ENCODE results near the gene TNRC6A.
A peak's percentile ranks its signal among the peaks of the same experiment; 100 is the strongest.
"Not testable (repeated sequence)": the region's sequence is repeated elsewhere in the genome, so short reads cannot be mapped to it uniquely, and the experiment has no call there.

Gene TNRC6A

DNA sequence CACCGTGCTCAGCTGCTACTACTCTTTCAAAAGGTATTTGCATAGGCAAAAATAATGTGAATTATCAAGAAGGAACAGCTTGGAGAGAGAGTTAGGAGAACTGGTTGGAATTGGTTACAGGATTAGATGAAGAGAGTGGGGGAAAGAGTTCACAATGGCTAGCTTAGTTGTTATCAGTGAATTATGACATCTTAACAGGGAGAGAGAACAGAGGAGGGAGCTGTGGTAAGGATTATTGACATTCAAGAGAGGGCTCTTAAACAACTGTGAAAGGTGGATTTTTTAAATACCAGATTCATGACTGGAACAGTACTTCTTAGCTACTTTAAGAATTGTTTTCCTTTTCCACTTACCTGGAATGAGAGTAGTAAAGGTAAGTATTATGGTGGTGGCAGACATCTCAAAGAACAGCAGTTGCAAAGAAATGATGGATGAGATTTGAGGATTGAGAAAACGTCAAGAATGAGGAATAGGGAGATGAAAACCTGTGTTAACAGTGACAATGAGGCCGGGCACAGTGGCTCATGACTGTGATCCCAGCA is 72.4 kb downstream of the TNRC6A start:
- Mint-ChIP-seq H3K4me3 (no peak overlapping the region), H3K27me3 (no peaks in the 10 kb centered on the region), H3K36me3 (peaks cover 16% of the 10 kb centered on the region), H3K4me1 (ENCODE audit: low read depth) (no peaks in the 10 kb centered on the region), H3K27ac (no peak overlapping the region), H3K9me3 (ENCODE audit: low read depth) (no peaks in the 10 kb centered on the region)

DNA sequence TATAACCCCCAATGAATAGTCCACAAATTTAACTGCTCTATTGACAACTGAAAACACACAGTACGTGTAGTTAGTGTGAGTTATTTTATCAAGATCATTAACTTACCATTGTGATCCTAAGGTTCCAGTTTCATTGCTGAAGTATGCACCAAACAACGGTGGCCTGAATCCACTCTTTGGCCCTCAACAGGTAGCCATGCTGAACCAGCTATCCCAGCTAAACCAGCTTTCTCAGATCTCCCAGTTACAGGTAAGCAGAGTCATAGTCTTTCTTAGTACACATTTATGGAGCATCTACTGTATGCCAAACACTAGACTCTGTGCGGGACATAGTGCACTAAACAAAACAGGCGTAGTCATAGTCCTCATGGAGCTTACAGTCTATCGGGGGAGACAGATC is 76.0 kb downstream of the TNRC6A start:
- peaks cover 12% of the 10 kb centered on the region for H3K36me3 Mint-ChIP-seq
- H3K4me1 Mint-ChIP-seq (ENCODE audit: low read depth): no peaks in the 10 kb centered on the region
- H3K27ac Mint-ChIP-seq: no peak overlapping the region

DNA sequence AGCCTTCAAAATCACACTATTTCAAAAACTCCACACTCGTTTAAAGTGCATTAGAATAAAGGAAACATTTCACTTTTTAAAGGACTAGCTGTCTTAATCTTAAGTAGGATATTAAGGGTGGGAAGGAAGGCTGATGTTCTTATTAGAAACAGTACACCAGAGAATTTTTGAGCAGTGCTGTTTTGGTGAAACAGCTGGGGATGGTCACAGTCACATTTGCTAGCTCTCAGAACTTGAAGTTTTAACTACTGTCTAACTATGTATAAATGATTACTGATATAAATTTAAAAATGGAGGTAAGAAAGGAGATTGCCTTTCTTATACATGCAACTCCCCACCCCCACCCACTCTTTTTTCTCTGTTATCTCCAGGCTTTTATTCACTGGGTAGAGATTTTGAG is 77.8 kb downstream of the TNRC6A start:
- no peaks in the 10 kb centered on the region for H3K4me1 Mint-ChIP-seq (ENCODE audit: low read depth)
- H3K4me3 Mint-ChIP-seq: no peak overlapping the region
- no peak overlapping the region for H3K27ac Mint-ChIP-seq
- H3K9me3 Mint-ChIP-seq (ENCODE audit: low read depth): no peaks in the 10 kb centered on the region
- no peaks in the 10 kb centered on the region for H3K27me3 Mint-ChIP-seq
- peaks cover 8% of the 10 kb centered on the region for H3K36me3 Mint-ChIP-seq

More for the DNA sequence above, 76.0 kb downstream of the TNRC6A start:
- Mint-ChIP-seq H3K27me3 (no peaks in the 10 kb centered on the region), H3K9me3 (ENCODE audit: low read depth) (no peaks in the 10 kb centered on the region), H3K4me3 (no peak overlapping the region)

DNA sequence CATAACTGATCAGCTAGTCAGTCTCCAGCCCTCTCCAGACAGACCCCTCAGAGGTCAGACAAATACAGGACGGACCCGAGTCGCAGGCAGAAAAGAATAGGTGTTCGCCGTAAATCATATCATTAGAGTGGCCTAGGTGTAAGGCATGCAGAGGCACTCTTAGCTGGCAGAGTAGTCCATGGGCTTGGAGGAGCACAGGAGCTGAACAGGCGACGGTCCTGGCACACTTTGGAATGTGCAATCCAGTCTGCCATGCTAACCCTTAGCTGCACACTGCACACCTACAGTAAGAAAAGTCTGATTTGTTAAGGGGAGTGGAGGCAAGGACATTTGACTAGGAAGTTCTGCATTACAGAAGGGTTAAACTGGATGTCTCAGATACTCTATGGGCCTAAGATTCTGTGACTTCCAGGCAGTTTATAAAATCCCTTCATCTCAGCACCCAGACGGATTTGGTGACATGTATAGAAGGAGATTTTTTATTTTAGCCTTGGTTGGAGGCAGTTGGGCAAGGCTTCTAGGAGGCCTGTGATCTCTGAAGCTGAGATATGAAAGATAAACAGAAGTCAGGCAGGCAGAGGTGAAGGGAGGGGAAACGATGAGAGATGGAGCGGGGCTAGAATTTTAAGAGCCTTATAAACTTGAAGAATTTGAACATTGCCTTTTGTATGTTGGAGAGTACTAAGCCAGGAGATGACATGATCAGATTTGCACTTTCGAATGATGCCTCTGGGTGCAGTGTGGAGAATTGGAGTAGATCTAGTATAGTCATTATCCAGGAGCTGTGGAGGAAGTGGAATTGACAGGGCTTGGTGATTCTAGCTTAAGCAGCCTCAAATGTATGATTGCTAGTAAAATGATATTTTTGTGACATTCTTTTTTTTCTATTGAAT is 81.7 kb downstream of the TNRC6A start:
- no peaks in the 10 kb centered on the region for H3K27me3 Mint-ChIP-seq
- H3K27ac Mint-ChIP-seq: no peak overlapping the region
- H3K9me3 Mint-ChIP-seq (ENCODE audit: low read depth): no peaks in the 10 kb centered on the region
- peaks cover 7% of the 10 kb centered on the region for H3K36me3 Mint-ChIP-seq
- H3K4me3 Mint-ChIP-seq: no peak overlapping the region
- H3K4me1 Mint-ChIP-seq (ENCODE audit: low read depth): no peaks in the 10 kb centered on the region

DNA sequence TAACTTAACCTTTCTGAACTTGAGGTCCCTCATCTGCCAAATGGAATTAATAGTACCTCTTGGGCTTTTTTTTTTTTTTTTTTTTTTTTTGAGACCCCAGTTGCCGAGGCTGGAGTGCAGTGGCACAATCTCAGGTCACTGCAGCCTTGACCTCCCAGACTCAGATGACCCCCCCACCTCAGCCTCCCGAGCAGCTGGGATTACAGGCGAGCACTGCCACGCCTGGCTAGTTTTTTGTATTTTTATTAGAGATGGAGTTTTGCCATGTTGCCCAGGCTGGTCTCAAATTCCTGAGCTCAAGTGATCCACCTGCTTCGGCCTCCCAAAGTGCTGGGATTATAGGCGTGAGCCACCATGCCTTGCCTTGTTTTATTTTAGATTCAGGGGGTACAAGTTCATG is 83.4 kb downstream of the TNRC6A start:
- not testable (repeated sequence) for H3K27ac Mint-ChIP-seq; H3K4me1 Mint-ChIP-seq (ENCODE audit: low read depth); H3K27me3 Mint-ChIP-seq; H3K4me3 Mint-ChIP-seq; H3K36me3 Mint-ChIP-seq; H3K9me3 Mint-ChIP-seq (ENCODE audit: low read depth)

DNA sequence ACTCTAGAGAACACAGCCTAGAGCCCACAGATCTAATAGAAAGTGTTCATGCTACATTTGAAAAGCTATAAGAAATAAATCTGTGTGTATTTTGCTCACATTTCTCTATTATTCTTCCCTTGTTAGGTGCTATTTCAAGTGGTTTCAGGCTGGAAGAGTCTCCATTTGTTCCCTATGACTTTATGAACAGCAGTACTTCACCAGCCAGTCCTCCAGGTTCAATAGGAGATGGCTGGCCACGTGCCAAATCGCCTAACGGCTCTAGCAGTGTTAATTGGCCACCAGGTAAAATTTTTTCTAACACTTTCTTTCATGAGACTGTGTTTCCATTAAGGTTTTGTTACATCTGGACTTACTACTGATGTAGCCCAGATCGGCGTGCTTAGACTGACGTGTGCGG is 85.6 kb downstream of the TNRC6A start:
- H3K27ac Mint-ChIP-seq: no peak overlapping the region
- H3K27me3 Mint-ChIP-seq: no peaks in the 10 kb centered on the region
- H3K4me3 Mint-ChIP-seq: no peak overlapping the region
- H3K4me1 Mint-ChIP-seq (ENCODE audit: low read depth): no peaks in the 10 kb centered on the region
- H3K36me3 Mint-ChIP-seq: peaks cover 8% of the 10 kb centered on the region
- no peaks in the 10 kb centered on the region for H3K9me3 Mint-ChIP-seq (ENCODE audit: low read depth)

DNA sequence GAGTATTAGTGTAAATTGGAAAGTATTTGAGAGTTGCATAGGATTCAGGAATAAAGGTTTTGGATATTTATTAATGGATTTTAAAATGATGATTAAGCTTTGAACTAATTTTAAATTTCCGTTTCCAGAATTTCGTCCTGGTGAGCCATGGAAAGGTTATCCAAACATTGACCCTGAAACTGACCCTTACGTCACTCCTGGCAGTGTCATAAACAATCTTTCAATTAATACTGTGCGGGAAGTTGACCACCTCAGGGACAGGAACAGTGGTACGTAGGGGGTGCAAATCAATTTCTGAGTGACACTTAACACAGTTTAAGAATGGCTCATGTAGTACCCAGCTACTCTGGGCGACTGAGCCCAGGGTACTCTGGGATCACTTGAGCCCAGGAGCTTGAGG is 87.2 kb downstream of the TNRC6A start:
- no peaks in the 10 kb centered on the region for H3K4me1 Mint-ChIP-seq (ENCODE audit: low read depth)
- H3K36me3 Mint-ChIP-seq: peaks cover 8% of the 10 kb centered on the region
- no peaks in the 10 kb centered on the region for H3K9me3 Mint-ChIP-seq (ENCODE audit: low read depth)
- no peak overlapping the region for H3K4me3 Mint-ChIP-seq
- H3K27ac Mint-ChIP-seq: no peak overlapping the region
- H3K27me3 Mint-ChIP-seq: no peaks in the 10 kb centered on the region

DNA sequence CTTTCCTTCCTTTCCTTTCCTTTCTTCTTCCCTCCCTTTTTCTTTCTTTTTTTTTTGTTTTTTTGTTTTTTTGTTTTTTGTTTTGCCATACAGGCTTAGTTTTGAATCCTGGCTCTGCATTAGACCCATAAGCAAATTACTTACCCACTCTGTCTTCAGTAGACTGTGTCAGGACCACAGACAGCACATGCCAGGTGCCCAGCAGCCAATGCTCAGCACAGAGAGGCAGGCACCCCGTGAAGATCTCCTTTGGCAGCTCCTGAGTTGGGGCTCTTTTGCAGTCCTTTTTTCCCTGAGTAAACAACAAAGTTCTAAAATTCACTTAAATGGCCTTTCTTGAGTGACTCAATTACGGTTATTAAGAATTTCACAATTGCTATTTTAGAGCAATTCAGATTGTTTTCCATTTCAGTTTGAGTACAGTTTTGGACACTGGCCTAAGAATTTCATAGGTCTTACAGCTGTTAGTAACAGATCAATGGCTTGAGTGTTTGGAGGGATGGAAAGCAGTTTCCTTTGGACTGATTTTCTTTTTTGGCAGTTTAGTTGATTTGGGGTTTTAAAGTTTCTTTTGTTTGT is 90.1 kb downstream of the TNRC6A start:
- Mint-ChIP-seq H3K27ac (peak overlapping the region; percentile 73), H3K4me1 (ENCODE audit: low read depth) (no peaks in the 10 kb centered on the region), H3K36me3 (peaks cover 6% of the 10 kb centered on the region), H3K4me3 (no peak overlapping the region), H3K27me3 (no peaks in the 10 kb centered on the region), H3K9me3 (ENCODE audit: low read depth) (no peaks in the 10 kb centered on the region)

DNA sequence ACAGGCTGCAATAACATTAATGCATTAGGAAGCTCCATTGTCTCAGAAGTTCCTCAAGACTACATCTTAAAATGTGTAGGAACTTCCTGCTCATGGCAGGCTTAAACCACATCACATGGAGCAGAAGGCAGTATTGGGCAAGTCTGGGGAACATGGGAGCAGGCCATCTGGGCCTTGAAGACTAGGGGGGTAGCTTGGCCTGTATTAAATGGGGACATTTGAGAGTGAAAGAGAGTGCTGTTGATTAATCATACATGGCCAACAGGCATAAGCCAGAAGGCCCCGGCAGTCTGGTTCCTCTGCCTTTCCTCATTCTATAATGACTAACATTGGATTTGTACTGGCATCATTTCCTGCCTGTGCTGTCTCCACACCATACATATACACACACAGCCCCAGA is 91.1 kb downstream of the TNRC6A start:
- H3K36me3 Mint-ChIP-seq: peaks cover 3% of the 10 kb centered on the region
- no peaks in the 10 kb centered on the region for H3K27me3 Mint-ChIP-seq
- no peaks in the 10 kb centered on the region for H3K9me3 Mint-ChIP-seq (ENCODE audit: low read depth)
- H3K27ac Mint-ChIP-seq: no peak overlapping the region
- H3K4me3 Mint-ChIP-seq: no peak overlapping the region
- no peaks in the 10 kb centered on the region for H3K4me1 Mint-ChIP-seq (ENCODE audit: low read depth)

DNA sequence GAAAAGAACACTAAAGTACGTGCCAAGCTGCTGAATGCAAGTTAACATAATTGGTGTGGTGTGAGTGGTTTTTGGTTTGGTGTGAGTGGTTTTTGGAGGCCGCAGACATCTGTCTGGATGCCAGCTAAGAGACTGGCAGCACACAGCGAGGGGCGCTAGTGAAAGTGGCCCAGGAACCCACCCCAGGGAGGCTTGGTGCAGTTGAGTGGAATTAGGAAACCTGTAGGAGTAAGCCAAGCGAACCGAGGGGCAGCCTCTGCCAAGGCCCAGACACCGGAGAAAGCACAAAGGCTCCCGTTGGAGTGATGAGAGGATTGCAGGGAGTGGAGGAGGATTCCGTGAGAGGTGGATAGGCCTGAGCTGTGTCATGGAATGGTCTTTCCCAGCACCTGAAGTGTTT is 91.7 kb downstream of the TNRC6A start:
- H3K9me3 Mint-ChIP-seq (ENCODE audit: low read depth): no peaks in the 10 kb centered on the region
- H3K27me3 Mint-ChIP-seq: no peaks in the 10 kb centered on the region
- no peak overlapping the region for H3K4me3 Mint-ChIP-seq
- peaks cover 3% of the 10 kb centered on the region for H3K36me3 Mint-ChIP-seq
- H3K4me1 Mint-ChIP-seq (ENCODE audit: low read depth): no peaks in the 10 kb centered on the region
- H3K27ac Mint-ChIP-seq: no peak overlapping the region

DNA sequence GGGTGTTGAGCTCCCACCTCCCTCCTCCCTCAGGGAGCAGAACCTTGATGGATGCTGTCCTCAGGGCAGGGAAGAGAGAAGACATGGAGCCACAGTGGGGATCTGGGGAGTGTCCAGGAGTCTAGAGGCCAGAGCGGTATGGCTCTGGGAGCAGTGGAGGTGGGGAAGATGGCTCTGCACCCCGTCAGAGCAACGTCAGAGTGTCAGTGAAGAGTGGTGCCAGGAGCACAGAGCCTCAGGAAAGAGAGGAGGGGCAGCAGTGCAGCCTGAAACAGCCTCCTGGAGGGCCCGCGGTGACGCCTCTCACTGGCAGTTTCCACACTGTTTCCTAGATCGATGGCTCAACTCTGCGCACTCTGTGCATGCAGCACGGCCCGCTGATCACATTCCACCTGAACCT is 93.1 kb downstream of the TNRC6A start:
- Mint-ChIP-seq H3K27ac (no peak overlapping the region), H3K36me3 (peaks cover 7% of the 10 kb centered on the region), H3K9me3 (ENCODE audit: low read depth) (no peaks in the 10 kb centered on the region)

DNA sequence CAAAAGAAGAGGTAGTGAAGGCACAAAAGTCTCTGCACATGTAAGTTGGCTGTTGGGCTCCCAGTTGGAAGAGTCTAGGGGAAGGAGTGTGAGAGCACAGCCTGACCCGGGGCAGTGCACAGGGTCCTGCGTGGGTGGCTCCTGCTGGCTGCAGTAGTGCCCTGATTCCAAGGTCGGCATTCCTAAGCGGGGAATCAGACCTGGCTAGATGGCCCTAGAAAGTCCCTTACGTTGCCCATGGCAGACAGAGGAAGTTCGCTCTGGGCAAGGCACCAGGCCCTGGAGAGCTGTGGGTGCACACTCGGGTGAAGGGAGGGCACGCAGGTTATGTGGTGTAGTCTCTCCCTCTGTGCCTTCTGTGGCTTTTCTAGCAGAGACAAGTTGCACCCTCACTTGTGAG is 93.5 kb downstream of the TNRC6A start:
- Mint-ChIP-seq H3K9me3 (ENCODE audit: low read depth) (no peaks in the 10 kb centered on the region), H3K27ac (no peak overlapping the region), H3K4me1 (ENCODE audit: low read depth) (no peaks in the 10 kb centered on the region), H3K36me3 (peaks cover 4% of the 10 kb centered on the region), H3K4me3 (no peak overlapping the region), H3K27me3 (no peaks in the 10 kb centered on the region)

More for the DNA sequence above, 93.1 kb downstream of the TNRC6A start:
- Mint-ChIP-seq H3K27me3 (no peaks in the 10 kb centered on the region), H3K4me1 (ENCODE audit: low read depth) (no peaks in the 10 kb centered on the region), H3K4me3 (no peak overlapping the region)

DNA sequence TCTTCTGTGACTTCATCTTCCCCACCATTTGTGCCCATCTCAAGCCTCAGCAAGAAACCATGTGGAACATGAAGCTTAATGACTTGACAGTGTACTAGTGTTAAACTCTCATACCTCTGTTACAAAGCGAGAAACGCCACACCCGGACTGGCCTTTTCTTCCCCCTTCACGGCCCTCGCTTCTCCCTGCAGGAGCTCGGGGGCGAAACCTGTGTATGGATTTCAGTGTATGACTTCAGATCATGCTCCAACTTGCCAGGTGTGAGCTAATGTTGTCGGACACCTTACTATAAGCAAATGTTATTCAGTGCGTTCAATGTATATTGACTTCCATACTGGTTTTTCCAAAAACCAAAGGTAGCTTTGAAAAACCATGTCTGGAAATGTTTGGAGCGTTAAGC is 96.2 kb downstream of the TNRC6A start:
- Mint-ChIP-seq H3K36me3 (peaks cover 4% of the 10 kb centered on the region), H3K9me3 (ENCODE audit: low read depth) (no peaks in the 10 kb centered on the region), H3K4me1 (ENCODE audit: low read depth) (no peaks in the 10 kb centered on the region), H3K27me3 (no peaks in the 10 kb centered on the region), H3K27ac (peak overlapping the region; percentile 62), H3K4me3 (no peak overlapping the region)

DNA sequence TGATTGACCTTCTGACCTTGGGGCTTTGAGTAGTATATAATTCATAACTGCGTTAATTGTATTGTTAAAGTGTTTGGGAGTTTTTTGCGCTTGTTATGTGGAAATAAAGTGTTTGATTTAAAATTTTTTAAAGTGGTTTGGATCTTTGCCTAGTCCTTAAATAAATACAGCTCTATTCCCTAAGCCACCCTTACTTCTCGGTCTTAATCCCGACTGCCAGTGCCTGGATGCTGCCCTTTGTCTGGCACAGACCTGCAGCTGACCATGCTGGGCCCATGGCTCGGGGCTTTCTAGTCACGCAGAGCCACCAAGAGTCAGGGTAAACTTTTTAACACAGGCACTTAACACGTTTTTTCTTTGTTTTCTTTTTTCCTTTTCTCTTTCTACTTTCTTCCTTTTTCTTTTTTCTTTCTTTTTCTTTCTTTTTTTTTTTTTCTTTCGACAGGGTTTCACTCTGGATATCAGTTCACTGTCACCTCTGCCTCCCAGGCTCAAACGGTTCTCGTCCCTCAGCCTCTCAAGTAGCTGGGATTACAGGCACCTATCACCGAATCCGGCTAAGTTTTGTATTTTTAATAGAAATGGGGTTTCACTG is 96.7 kb downstream of the TNRC6A start:
- no peaks in the 10 kb centered on the region for H3K27me3 Mint-ChIP-seq
- no peak overlapping the region for H3K27ac Mint-ChIP-seq
- peaks cover 4% of the 10 kb centered on the region for H3K36me3 Mint-ChIP-seq
- no peaks in the 10 kb centered on the region for H3K9me3 Mint-ChIP-seq (ENCODE audit: low read depth)
- no peaks in the 10 kb centered on the region for H3K4me1 Mint-ChIP-seq (ENCODE audit: low read depth)
- no peak overlapping the region for H3K4me3 Mint-ChIP-seq

DNA sequence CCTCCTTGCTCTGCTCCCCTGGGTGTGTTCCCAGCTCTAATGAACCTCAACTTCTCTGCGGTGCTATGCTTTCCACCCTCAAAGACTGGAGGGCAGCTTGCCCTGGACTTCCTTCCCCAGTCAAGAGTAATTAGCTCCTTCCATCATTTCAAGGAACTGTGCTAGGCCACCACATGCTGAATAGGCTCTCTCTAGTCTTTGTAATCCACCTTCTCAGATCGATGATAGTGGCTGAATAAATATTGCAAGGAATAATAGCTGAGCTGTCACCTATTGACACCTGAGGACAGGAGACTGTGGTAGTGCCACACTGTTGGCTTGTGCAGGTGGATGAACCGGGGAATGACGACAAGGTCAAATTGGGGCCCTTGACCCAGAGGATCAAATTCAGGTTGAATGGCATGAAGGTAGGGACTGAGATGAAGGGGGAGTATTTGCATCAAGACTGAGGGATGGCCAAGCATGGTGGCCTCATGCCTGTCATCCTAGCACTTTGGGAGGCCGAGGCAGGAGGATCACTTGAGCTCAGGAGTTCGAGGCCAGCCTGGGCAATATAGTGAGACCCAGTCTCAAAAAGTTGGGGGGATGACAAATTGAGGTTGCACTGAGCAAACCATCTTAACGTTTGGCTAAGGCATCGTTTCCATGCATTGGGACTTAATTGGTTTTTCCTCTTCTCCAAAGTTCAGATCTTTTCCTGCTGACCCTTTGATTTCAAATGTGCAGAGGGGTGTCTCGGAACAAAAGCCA is 97.5 kb downstream of the TNRC6A start:
- H3K9me3 Mint-ChIP-seq (ENCODE audit: low read depth): no peaks in the 10 kb centered on the region
- no peak overlapping the region for H3K4me3 Mint-ChIP-seq
- no peaks in the 10 kb centered on the region for H3K4me1 Mint-ChIP-seq (ENCODE audit: low read depth)
- H3K27me3 Mint-ChIP-seq: no peaks in the 10 kb centered on the region
- H3K36me3 Mint-ChIP-seq: peaks cover 5% of the 10 kb centered on the region
- H3K27ac Mint-ChIP-seq: no peak overlapping the region

Data from activated naive CD8-positive, alpha-beta T cell (primary cell).